Transverse colon (tissue), 4 donors: ENCODE results near the gene DNAH11. TPM values are rescaled to one million over a fixed set of nuclear protein-coding genes. Genes with fewer than 3 reads are reported as not detected.

Experiments
- DNase-seq: peaks from one replicate; pipeline ENCODE4 v3.0.0-alpha.2; 2019
- H3K27ac ChIP-seq, 4 donors: fragments of 200-600 bp; sonication (generic); 2 replicates each; pipeline ENCODE4 v1.5.1; 2016 to 2018; ENCODE audit warnings: inconsistent platforms in 4 of 4
- H3K27me3 ChIP-seq: fragments of 200-600 bp; sonication (generic); 2 replicates; pipeline ENCODE4 v1.5.1; 2017; ENCODE audit warnings: inconsistent platforms
- H3K36me3 ChIP-seq, 4 donors: fragments of 200-600 bp; sonication (generic); 2 replicates each; pipeline ENCODE4 v1.5.1; 2017 to 2019; ENCODE audit warnings: inconsistent platforms in 4 of 4
- H3K4me1 ChIP-seq, 4 donors: fragments of 200-600 bp; sonication (generic); 2 replicates each; pipeline ENCODE4 v1.5.1; 2017 to 2020; ENCODE audit warnings: inconsistent platforms in 4 of 4
- H3K4me3 ChIP-seq, 4 donors: fragments of 200-600 bp; sonication (generic); 1 replicate in 1 of 4; 2 replicates in 3 of 4; pipeline versions ENCODE4 v1.5.1 to v1.6.1; 2017 to 2019; ENCODE audit warnings: inconsistent platforms in 4 of 4
- H3K9me3 ChIP-seq, 2 donors: fragments of 200-600 bp; sonication (generic); 2 replicates each; pipeline ENCODE4 v1.5.1; 2017 to 2019; ENCODE audit warnings: inconsistent platforms in 2 of 2
- EP300 ChIP-seq: sonication (generic); formaldehyde crosslinking; IDR thresholded peaks from one replicate; pipeline ENCODE4 v1.6.1; 2017; ENCODE audit warnings: antibody characterized with exemption, low read depth
- POLR2A ChIP-seq: fragments of 450-650 bp; IDR thresholded peaks from one replicate; pipeline ENCODE4 v1.6.1; 2016; ENCODE audit warnings: antibody characterized with exemption, mild to moderate bottlenecking, moderate library complexity
- POLR2AphosphoS5 ChIP-seq, 3 donors: sonication (generic); formaldehyde crosslinking; IDR thresholded peaks; one replicate each; pipeline ENCODE4 v1.6.1; 2016; ENCODE audit warnings: antibody characterized with exemption in 3 of 3
- WGBS, 2 donors: methylation state at CpG; one replicate each; pipeline ENCODE4 v1.1.5; 2018; ENCODE audit warnings: low coverage in 1 of 2; 5-methylcytosine and 5-hydroxymethylcytosine counted together
- in situ Hi-C, 4 donors: fragments of 200-750 bp; cut with MboI; loops; one replicate each; pipeline versions ENCODE4 v1.15.0 to v1.15.1; 2017; ENCODE audit warnings: low sequenced_read_pairs in 3 of 4, low pct_ligation_motif_present in 1 of 4, low pct_unique_long_range_greater_than_20kb in 1 of 4
- intact Hi-C: fragments of 100-400 bp; cut with DNase I; formaldehyde crosslinking; loops from one replicate; pipeline ENCODE4 v1.15.1; 2023; ENCODE audit warnings: low total_unique reads
- total RNA-seq, 4 donors: library from RNA; depleted of rRNA; stranded (reverse); fragments of >200 nt; gene quantifications; one replicate each; pipeline ENCODE4 v1.1.0, GENCODE V29; 2016
- TF ChIP-seq, protein P1 (sequence below), 5 experiments: fragments of 200-600 bp in 3 of 5; fragments of 450-650 bp in 2 of 5; sonication (generic) in 3 of 5; IDR thresholded peaks; 1 replicate in 2 of 5; 2 replicates in 3 of 5; pipeline ENCODE4 v1.5.1; 2016 to 2017; ENCODE audit warnings: antibody characterized with exemption in 5 of 5, inconsistent platforms in 3 of 5, mild to moderate bottlenecking in 2 of 5, moderate library complexity in 1 of 5

DNAH11 gene
- total RNA-seq, 4 donors from 2014 or later, result under 0.01 to 0.16 TPM; not detected in 2

DNA sequence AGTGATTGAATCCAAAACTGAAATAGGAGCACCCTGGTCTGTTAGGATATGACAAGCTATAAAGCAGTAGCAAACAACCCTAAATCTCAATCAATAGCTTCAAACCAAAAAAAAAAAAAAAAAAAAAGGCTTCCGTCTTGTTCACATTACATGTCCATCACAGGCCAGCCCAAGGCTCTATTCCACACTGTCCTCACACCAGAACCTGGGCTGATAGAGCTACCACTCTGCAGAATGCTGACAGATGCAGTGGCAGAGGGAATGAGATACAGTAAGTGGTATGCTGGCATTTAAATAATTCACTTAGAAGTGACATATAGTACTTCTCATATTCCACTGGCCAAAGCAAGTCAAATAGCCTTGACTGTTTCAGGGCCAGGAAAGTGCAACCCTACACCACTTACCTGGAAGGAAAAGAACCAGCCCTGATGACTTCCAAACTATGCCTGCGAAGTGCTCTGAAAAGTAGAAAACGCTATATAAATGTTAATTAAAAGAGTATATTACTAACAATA, 397.1 kb downstream of the DNAH11 start:
- no peaks in the 10 kb centered on the region for H3K9me3 ChIP-seq
- TF ChIP-seq POLR2A (no peak), POLR2AphosphoS5 (IDR thresholded peaks at IDR 0.05) (no peak)
- WGBS, 2 donors, result 89 to 90% methylated on average over 3 of the region's 3 CpGs
- no peak overlapping the region for H3K4me3 ChIP-seq
- H3K27me3 ChIP-seq, result no peaks in the 10 kb centered on the region
- DNase-seq, result no peak
- intact Hi-C loops (no loop called here), in situ Hi-C loops (no loop called here)
- H3K4me1 ChIP-seq, result peaks cover 0 to 45% (median 25%) of the 10 kb centered on the region in 4 donors
- no peak overlapping the region for H3K27ac ChIP-seq
- no peaks in the 10 kb centered on the region for H3K36me3 ChIP-seq

- intact Hi-C loops, result no loop called here
- H3K27ac ChIP-seq, result peak overlapping the region in 3 of 4 donors; percentile 5 to 32 (median 20)
Measured at GRCh38 chr7:21941611-21942141, 398.8 kb downstream of the DNAH11 start.

GRCh38 chr7:21942955-21943354, 400.1 kb downstream of the DNAH11 start:
- no peak for TF ChIP-seq POLR2AphosphoS5 (IDR thresholded peaks at IDR 0.05)
- TF ChIP-seq, protein P1, sequence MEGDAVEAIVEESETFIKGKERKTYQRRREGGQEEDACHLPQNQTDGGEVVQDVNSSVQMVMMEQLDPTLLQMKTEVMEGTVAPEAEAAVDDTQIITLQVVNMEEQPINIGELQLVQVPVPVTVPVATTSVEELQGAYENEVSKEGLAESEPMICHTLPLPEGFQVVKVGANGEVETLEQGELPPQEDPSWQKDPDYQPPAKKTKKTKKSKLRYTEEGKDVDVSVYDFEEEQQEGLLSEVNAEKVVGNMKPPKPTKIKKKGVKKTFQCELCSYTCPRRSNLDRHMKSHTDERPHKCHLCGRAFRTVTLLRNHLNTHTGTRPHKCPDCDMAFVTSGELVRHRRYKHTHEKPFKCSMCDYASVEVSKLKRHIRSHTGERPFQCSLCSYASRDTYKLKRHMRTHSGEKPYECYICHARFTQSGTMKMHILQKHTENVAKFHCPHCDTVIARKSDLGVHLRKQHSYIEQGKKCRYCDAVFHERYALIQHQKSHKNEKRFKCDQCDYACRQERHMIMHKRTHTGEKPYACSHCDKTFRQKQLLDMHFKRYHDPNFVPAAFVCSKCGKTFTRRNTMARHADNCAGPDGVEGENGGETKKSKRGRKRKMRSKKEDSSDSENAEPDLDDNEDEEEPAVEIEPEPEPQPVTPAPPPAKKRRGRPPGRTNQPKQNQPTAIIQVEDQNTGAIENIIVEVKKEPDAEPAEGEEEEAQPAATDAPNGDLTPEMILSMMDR (IDR thresholded peaks at IDR 0.05), result no peak
- no peak for TF ChIP-seq EP300
- TF ChIP-seq POLR2A, result no peak
- Histone ChIP-seq H3K36me3 (no peaks in the 10 kb centered on the region), H3K27ac (peak overlapping the region in 1 of 4 donors; percentile 9), H3K9me3 (no peaks in the 10 kb centered on the region), H3K4me1 (peaks cover 6 to 64% (median 37%) of the 10 kb centered on the region in 4 donors), H3K27me3 (no peaks in the 10 kb centered on the region), H3K4me3 (no peak overlapping the region)
- intact Hi-C loops (no loop called here), in situ Hi-C loops (no loop called here)
- DNase-seq, result no peak
- 49 to 70% methylated on average over 3 to 6 of the region's 6 CpGs for WGBS, 2 donors

More at GRCh38 chr7:21941611-21942141, 398.8 kb downstream of the DNAH11 start:
- Histone ChIP-seq H3K4me1 (peaks cover 6 to 53% (median 33%) of the 10 kb centered on the region in 4 donors), H3K27me3 (no peaks in the 10 kb centered on the region), H3K4me3 (no peak overlapping the region), H3K36me3 (no peaks in the 10 kb centered on the region), H3K9me3 (no peaks in the 10 kb centered on the region)
- no peak for DNase-seq
- WGBS, 2 donors, result 43% methylated on average over 3 of the region's 3 CpGs; no CpG with 5 or more reads in 1 of the 2 donors
- TF ChIP-seq, protein P1 (IDR thresholded peaks at IDR 0.05), result no peak
- TF ChIP-seq POLR2A (no peak), POLR2AphosphoS5 (IDR thresholded peaks at IDR 0.05) (no peak), EP300 (no peak)
- in situ Hi-C loops, result no loop called here

DNA sequence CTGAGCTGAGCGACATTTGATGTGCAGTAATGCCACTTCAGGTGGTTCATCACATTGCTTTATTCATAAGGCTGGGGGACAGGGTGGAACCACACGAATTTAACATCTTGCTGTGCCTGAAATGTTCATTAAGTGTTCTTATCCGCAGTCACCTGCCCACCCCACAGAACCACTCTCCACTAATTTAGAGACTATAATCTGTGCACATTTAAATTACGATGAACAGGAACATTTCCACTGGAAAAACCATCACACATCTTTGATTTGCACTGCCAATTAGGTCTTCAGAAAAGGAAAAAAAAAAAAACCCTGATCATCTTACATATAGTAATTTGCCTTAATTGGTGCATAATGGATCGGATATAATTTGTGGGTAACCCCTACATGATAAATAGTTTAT, 400.6 kb downstream of the DNAH11 start:
- intact Hi-C loops (no loop called here), in situ Hi-C loops (no loop called here)
- peaks cover 6 to 67% (median 37%) of the 10 kb centered on the region in 4 donors for H3K4me1 ChIP-seq
- no peak for DNase-seq
- no peak overlapping the region for H3K4me3 ChIP-seq
- H3K36me3 ChIP-seq, result no peaks in the 10 kb centered on the region
- no peaks in the 10 kb centered on the region for H3K27me3 ChIP-seq
- no peaks in the 10 kb centered on the region for H3K9me3 ChIP-seq
- no peak for TF ChIP-seq POLR2A
- TF ChIP-seq POLR2AphosphoS5 (IDR thresholded peaks at IDR 0.05), result no peak
- TF ChIP-seq, protein P1 (IDR thresholded peaks at IDR 0.05), result no peak
- TF ChIP-seq EP300, result no peak
- peak overlapping the region in 2 of 4 donors; percentile 87 to 92 for H3K27ac ChIP-seq
- 78 to 82% methylated on average over 3 to 5 of the region's 5 CpGs for WGBS, 2 donors
